HG02938 (cell line): ENCODE data around the gene TMIGD1.
"Not testable (repeated sequence)": the region's sequence is repeated elsewhere in the genome, so short reads cannot be mapped to it uniquely, and the experiment has no call there.

Experiments used
- ATAC-seq: cut with Tn5 transposase; IDR thresholded peaks from one replicate; pipeline ENCODE4 v1.9.1; 2021; ENCODE audit warnings: mild to moderate bottlenecking, moderate library complexity; ENCODE audit not compliant: unreplicated experiment

TMIGD1 gene

GRCh38 chr17:30358055-30358760, 24.4 kb upstream of the TMIGD1 start:
- ATAC-seq, result no peak

- no peak for ATAC-seq
These were observed 23.6 kb upstream of the TMIGD1 start for GRCh38 chr17:30357476-30357875.

GRCh38 chr17:30354701-30355100, 20.8 kb upstream of the TMIGD1 start:
- ATAC-seq, result no peak

- no peak for ATAC-seq
These were observed 18.5 kb upstream of the TMIGD1 start for GRCh38 chr17:30352240-30352814.

- ATAC-seq, result no peak
These were observed 17.9 kb upstream of the TMIGD1 start for GRCh38 chr17:30351735-30352134.

GRCh38 chr17:30351263-30351662, 17.4 kb upstream of the TMIGD1 start:
- not testable (repeated sequence) for ATAC-seq

GRCh38 chr17:30349252-30349651, 15.4 kb upstream of the TMIGD1 start:
- ATAC-seq, result no peak

GRCh38 chr17:30347488-30347887, 13.6 kb upstream of the TMIGD1 start:
- ATAC-seq, result no peak

- ATAC-seq, result no peak
These were observed 12.5 kb upstream of the TMIGD1 start for GRCh38 chr17:30346221-30346795.

- ATAC-seq, result no peak
These were observed 11.7 kb upstream of the TMIGD1 start for GRCh38 chr17:30345527-30346075.

GRCh38 chr17:30345089-30345433, 11.2 kb upstream of the TMIGD1 start:
- ATAC-seq, result no peak

- ATAC-seq, result no peak
These were observed 10.6 kb upstream of the TMIGD1 start for GRCh38 chr17:30344283-30345088.

GRCh38 chr17:30343796-30344195, 9.9 kb upstream of the TMIGD1 start:
- no peak for ATAC-seq

- not testable (repeated sequence) for ATAC-seq
These were observed 9.4 kb upstream of the TMIGD1 start for GRCh38 chr17:30343244-30343643.

GRCh38 chr17:30341703-30342249, 7.9 kb upstream of the TMIGD1 start:
- no peak for ATAC-seq

- no peak for ATAC-seq
These were observed 7.0 kb upstream of the TMIGD1 start for GRCh38 chr17:30340801-30341356.

GRCh38 chr17:30339086-30339485, 5.2 kb upstream of the TMIGD1 start:
- no peak for ATAC-seq

- ATAC-seq, result no peak
These were observed 3.6 kb upstream of the TMIGD1 start for GRCh38 chr17:30337393-30337999.

- no peak for ATAC-seq
These were observed 2.7 kb upstream of the TMIGD1 start for GRCh38 chr17:30336369-30337171.

- no peak for ATAC-seq
These were observed 564 bp upstream of the TMIGD1 start for GRCh38 chr17:30334421-30334820.
